Panc1 (cell line): ENCODE measurements around the gene SIAH1. TPM values are rescaled to one million over a fixed set of nuclear protein-coding genes. Genes with fewer than 3 reads are reported as not detected.

Experiments
- ATAC-seq: fragments of 200-7000 bp; cut with Tn5 transposase; 2 replicates; pipeline ENCODE4 v1.9.1; 2020; ENCODE audit warnings: mild to moderate bottlenecking, moderate library complexity
- BruUV-seq: library from RNA; stranded (reverse); fragments of 400-500 nt; replicated peaks from 2 replicates; lab custom pipeline; 2021; lab: Mats Ljungman, UMichigan
- CTCF ChIA-PET: fragments of 300-600 bp; sonication (Branson Sonifier 250); formaldehyde crosslinking; loops from one replicate; lab custom pipeline; 2022; ENCODE audit warnings: antibody characterized with exemption; lab: Charles Lee
- POLR2A ChIA-PET: fragments of 300-600 bp; sonication (Branson Sonifier 250); formaldehyde crosslinking; loops from one replicate; lab custom pipeline; 2022; ENCODE audit warnings: antibody characterized with exemption; lab: Charles Lee
- DNase-seq: peaks from one replicate; pipeline ENCODE4 v3.0.0-alpha.2; 2010; ENCODE audit warnings: low read depth, low spot score
- H3K27ac ChIP-seq: 2 replicates; pipeline ENCODE4 v1.5.1; 2011; ENCODE audit warnings: mild to moderate bottlenecking, low read length, inconsistent platforms
- H3K27me3 ChIP-seq: fragments of 200-500 bp; sonication (Bioruptor generic); 2 replicates; pipeline ENCODE4 v1.6.0; 2014; ENCODE audit warnings: low read length, inconsistent platforms; ENCODE audit not compliant: control insufficient read depth, insufficient read depth
- H3K36me3 ChIP-seq: fragments of 200-500 bp; sonication (Bioruptor generic); 2 replicates; pipeline ENCODE4 v1.5.1; 2014; ENCODE audit warnings: inconsistent platforms, mild to moderate bottlenecking, low read length, moderate library complexity; ENCODE audit not compliant: control insufficient read depth, insufficient read depth
- H3K4me1 ChIP-seq: 2 replicates; pipeline ENCODE4 v1.5.1; 2011; ENCODE audit warnings: inconsistent platforms, mild to moderate bottlenecking, low read length, moderate library complexity; ENCODE audit not compliant: control insufficient read depth, insufficient read depth
- H3K4me3 ChIP-seq, 2 experiments: 2 replicates each; pipeline ENCODE4 v1.5.1; 2011 to 2012; ENCODE audit warnings: low read depth in 2 of 2, low read length in 2 of 2, mild to moderate bottlenecking in 2 of 2, inconsistent platforms in 1 of 2, moderate library complexity in 1 of 2
- H3K9me3 ChIP-seq: fragments of 200-500 bp; sonication (Bioruptor generic); 2 replicates; pipeline ENCODE4 v1.5.1; 2014; ENCODE audit warnings: low read depth, mild to moderate bottlenecking, inconsistent platforms, low read length, moderate library complexity; ENCODE audit not compliant: control insufficient read depth, insufficient read depth
- POLR2AphosphoS5 ChIP-seq: IDR thresholded peaks from 2 replicates; pipeline ENCODE4 v1.6.1; 2012; ENCODE audit warnings: mild to moderate bottlenecking, low read depth, low read length, moderate library complexity
- SIN3A ChIP-seq: IDR thresholded peaks from 2 replicates; pipeline ENCODE4 v1.6.1; 2012; ENCODE audit warnings: low read depth, mild to moderate bottlenecking, low read length, moderate library complexity, borderline replicate concordance; ENCODE audit not compliant: insufficient read depth
- TCF7L2 ChIP-seq: IDR thresholded peaks from 2 replicates; pipeline ENCODE4 v1.6.1; 2011; ENCODE audit warnings: mild to moderate bottlenecking, low read depth, low read length, inconsistent platforms
- in situ Hi-C: cut with HindIII; loops from 2 replicates; pipeline ENCODE4 v1.10.0; 2016; ENCODE audit warnings: low sequenced_read_pairs, low pct_unique_long_range_greater_than_20kb
- intact Hi-C: fragments of 100-400 bp; cut with micrococcal nuclease; formaldehyde crosslinking; loops from one replicate; pipeline ENCODE4 v1.10.0; 2022; ENCODE audit not compliant: unreplicated experiment
- total RNA-seq: library from RNA; stranded (reverse); gene quantifications from one replicate; pipeline ENCODE4 v1.2.1, GENCODE V29; 2021; ENCODE audit not compliant: unreplicated experiment
- TF ChIP-seq, protein P1 (sequence below): fragments of 450-650 bp; IDR thresholded peaks from 2 replicates; pipeline ENCODE4 v1.5.1; 2017; ENCODE audit warnings: mild to moderate bottlenecking
- TF ChIP-seq, protein P2 (sequence below), 2 experiments: IDR thresholded peaks; 2 replicates each; pipeline ENCODE4 v1.6.1; 2011 to 2012; ENCODE audit warnings: low read depth in 2 of 2, control low read depth in 1 of 2, low read length in 1 of 2, mild to moderate bottlenecking in 1 of 2, moderate library complexity in 1 of 2; ENCODE audit not compliant: insufficient read depth in 1 of 2

SIAH1 gene
- total RNA-seq, 1 experiment from 2014 or later, result 18.8 TPM

DNA sequence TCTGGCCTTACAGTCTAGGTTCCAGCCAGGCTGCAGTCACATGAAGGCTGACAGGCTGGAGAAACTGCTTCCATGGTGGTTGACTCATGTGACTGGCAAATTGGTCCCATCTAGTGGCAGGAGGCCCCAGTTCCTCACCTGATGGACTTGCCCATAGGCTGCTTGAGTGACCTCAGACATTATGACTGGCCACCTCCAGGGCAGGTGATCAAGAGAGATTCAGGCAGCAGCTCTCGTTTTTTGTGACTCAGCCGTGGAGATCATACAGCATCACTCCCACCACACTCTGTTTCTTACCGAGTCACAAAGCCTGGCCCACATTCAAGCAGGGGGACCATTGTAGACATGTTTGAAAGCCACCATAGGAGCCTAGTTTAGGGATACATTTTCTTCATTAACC lies 34.5 kb downstream of the SIAH1 start:
- no peak for TF ChIP-seq POLR2AphosphoS5
- TF ChIP-seq, protein P1, sequence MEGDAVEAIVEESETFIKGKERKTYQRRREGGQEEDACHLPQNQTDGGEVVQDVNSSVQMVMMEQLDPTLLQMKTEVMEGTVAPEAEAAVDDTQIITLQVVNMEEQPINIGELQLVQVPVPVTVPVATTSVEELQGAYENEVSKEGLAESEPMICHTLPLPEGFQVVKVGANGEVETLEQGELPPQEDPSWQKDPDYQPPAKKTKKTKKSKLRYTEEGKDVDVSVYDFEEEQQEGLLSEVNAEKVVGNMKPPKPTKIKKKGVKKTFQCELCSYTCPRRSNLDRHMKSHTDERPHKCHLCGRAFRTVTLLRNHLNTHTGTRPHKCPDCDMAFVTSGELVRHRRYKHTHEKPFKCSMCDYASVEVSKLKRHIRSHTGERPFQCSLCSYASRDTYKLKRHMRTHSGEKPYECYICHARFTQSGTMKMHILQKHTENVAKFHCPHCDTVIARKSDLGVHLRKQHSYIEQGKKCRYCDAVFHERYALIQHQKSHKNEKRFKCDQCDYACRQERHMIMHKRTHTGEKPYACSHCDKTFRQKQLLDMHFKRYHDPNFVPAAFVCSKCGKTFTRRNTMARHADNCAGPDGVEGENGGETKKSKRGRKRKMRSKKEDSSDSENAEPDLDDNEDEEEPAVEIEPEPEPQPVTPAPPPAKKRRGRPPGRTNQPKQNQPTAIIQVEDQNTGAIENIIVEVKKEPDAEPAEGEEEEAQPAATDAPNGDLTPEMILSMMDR, result no peak
- TF ChIP-seq SIN3A, result no peak
- no peak for TF ChIP-seq TCF7L2
- TF ChIP-seq, protein P2, sequence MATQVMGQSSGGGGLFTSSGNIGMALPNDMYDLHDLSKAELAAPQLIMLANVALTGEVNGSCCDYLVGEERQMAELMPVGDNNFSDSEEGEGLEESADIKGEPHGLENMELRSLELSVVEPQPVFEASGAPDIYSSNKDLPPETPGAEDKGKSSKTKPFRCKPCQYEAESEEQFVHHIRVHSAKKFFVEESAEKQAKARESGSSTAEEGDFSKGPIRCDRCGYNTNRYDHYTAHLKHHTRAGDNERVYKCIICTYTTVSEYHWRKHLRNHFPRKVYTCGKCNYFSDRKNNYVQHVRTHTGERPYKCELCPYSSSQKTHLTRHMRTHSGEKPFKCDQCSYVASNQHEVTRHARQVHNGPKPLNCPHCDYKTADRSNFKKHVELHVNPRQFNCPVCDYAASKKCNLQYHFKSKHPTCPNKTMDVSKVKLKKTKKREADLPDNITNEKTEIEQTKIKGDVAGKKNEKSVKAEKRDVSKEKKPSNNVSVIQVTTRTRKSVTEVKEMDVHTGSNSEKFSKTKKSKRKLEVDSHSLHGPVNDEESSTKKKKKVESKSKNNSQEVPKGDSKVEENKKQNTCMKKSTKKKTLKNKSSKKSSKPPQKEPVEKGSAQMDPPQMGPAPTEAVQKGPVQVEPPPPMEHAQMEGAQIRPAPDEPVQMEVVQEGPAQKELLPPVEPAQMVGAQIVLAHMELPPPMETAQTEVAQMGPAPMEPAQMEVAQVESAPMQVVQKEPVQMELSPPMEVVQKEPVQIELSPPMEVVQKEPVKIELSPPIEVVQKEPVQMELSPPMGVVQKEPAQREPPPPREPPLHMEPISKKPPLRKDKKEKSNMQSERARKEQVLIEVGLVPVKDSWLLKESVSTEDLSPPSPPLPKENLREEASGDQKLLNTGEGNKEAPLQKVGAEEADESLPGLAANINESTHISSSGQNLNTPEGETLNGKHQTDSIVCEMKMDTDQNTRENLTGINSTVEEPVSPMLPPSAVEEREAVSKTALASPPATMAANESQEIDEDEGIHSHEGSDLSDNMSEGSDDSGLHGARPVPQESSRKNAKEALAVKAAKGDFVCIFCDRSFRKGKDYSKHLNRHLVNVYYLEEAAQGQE (IDR thresholded peaks at IDR 0.05; ENCODE audit: insufficient read depth in 1 of 2, low read depth in 2 of 2, low read length in 1 of 2), result no peak
- POLR2A ChIA-PET, result no interaction called here
- Histone ChIP-seq H3K9me3 (no peaks in the 10 kb centered on the region), H3K36me3 (0 out of 2 replicates have a peak, but pooled peaks cover 3% of the 10 kb centered on the region), H3K27me3 (no peaks in the 10 kb centered on the region), H3K4me3 (no peak overlapping the region), H3K4me1 (no peaks in the 10 kb centered on the region), H3K27ac (no peak overlapping the region)
- CTCF ChIA-PET, result no interaction called here
- DNase-seq (no peak), ATAC-seq (no peak)
- in situ Hi-C loops, result no loop called here
- BruUV-seq, result no TSS peak
- intact Hi-C loops, result loop anchor here (10.0 kb wide), 1 partner anchor 174 kb away; no protein-coding TSS in a partner anchor

DNA sequence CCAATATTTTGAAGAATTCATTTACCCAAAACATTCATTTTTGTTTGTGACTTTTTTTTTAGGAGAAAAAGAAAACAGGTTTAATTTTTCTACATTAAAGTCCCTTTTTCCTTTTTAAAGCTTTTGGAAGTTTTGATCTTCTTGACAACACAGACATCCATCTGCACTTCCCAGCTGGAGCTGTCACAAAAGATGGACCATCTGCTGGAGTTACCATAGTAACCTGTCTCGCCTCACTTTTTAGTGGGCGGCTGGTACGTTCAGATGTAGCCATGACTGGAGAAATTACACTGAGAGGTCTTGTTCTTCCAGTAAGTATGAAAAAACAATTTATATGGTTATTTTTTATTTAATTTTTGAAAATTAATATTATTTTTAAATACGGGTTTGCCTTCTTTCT lies 37.2 kb downstream of the SIAH1 start:
- H3K4me1 ChIP-seq, result no peaks in the 10 kb centered on the region
- TF ChIP-seq, protein P2 (IDR thresholded peaks at IDR 0.05; ENCODE audit: insufficient read depth in 1 of 2, low read depth in 2 of 2, low read length in 1 of 2), result no peak
- TF ChIP-seq TCF7L2 (no peak), SIN3A (no peak), POLR2AphosphoS5 (no peak)
- TF ChIP-seq, protein P1, result no peak
- in situ Hi-C loops (no loop called here), intact Hi-C loops (no loop called here)
- no peak for ATAC-seq
- CTCF ChIA-PET, result no interaction called here
- DNase-seq, result no peak
- no peaks in the 10 kb centered on the region for H3K27me3 ChIP-seq
- 0 out of 2 replicates have a peak, but pooled peaks cover 3% of the 10 kb centered on the region for H3K36me3 ChIP-seq
- POLR2A ChIA-PET, result interaction anchor here (0.6 kb wide), 1 partner anchor 61 kb away, joined by 4 read pairs; no protein-coding TSS in a partner anchor
- BruUV-seq, result no TSS peak
- H3K4me3 ChIP-seq, result no peak overlapping the region
- H3K27ac ChIP-seq, result no peak overlapping the region
- H3K9me3 ChIP-seq, result no peaks in the 10 kb centered on the region
